Activated CD4-positive, alpha-beta T cell treated with anti-CD3 and anti-CD28 coated beads, Interleukin-2, amount 10 ng/mL, durations not matched to agents 7 days and 5 days (primary cell): ENCODE data around the gene MAPK1. TPM values are rescaled to one million over a fixed set of nuclear protein-coding genes. Genes with fewer than 3 reads are reported as not detected.
"Not testable (repeated sequence)": the region's sequence is repeated elsewhere in the genome, so short reads cannot be mapped to it uniquely, and the experiment has no call there.

Experiments used
- CTCF ChIA-PET: fragments of 350-600 bp; sonication (Branson Sonifier 250); formaldehyde crosslinking; loops from one replicate; lab custom pipeline; 2021; ENCODE audit warnings: antibody characterized with exemption; lab: Charles Lee
- POLR2A ChIA-PET: fragments of 350-600 bp; sonication (Branson Sonifier 250); formaldehyde crosslinking; loops from one replicate; lab custom pipeline; 2021; ENCODE audit warnings: antibody characterized with exemption; lab: Charles Lee
- DNase-seq: peaks from one replicate; pipeline ENCODE4 v3.0.0-alpha.2; 2020
- H3K27ac Mint-ChIP-seq: one replicate; pipeline ENCODE4 v1.8.0; 2021; ENCODE audit warnings: mild to moderate bottlenecking, moderate library complexity, mixed read lengths
- H3K27me3 Mint-ChIP-seq: one replicate; pipeline ENCODE4 v1.8.0; 2021; ENCODE audit warnings: mixed read lengths
- H3K36me3 Mint-ChIP-seq: one replicate; pipeline ENCODE4 v1.8.0; 2021; ENCODE audit warnings: low read depth, mixed read lengths
- H3K4me1 Mint-ChIP-seq: one replicate; pipeline ENCODE4 v1.8.0; 2021; ENCODE audit warnings: mixed read lengths
- H3K4me3 Mint-ChIP-seq: one replicate; pipeline ENCODE4 v1.8.0; 2021; ENCODE audit warnings: mild to moderate bottlenecking, moderate library complexity, mixed read lengths
- H3K9me3 Mint-ChIP-seq: one replicate; pipeline ENCODE4 v1.8.0; 2021; ENCODE audit warnings: mixed read lengths
- total RNA-seq, 2 experiments: library from RNA; stranded (reverse); gene quantifications; one replicate each; pipeline ENCODE4 v1.2.3, GENCODE V29; 2021

Gene MAPK1
- total RNA-seq, 2 experiments from 2014 or later, result 123 to 139 TPM

DNA sequence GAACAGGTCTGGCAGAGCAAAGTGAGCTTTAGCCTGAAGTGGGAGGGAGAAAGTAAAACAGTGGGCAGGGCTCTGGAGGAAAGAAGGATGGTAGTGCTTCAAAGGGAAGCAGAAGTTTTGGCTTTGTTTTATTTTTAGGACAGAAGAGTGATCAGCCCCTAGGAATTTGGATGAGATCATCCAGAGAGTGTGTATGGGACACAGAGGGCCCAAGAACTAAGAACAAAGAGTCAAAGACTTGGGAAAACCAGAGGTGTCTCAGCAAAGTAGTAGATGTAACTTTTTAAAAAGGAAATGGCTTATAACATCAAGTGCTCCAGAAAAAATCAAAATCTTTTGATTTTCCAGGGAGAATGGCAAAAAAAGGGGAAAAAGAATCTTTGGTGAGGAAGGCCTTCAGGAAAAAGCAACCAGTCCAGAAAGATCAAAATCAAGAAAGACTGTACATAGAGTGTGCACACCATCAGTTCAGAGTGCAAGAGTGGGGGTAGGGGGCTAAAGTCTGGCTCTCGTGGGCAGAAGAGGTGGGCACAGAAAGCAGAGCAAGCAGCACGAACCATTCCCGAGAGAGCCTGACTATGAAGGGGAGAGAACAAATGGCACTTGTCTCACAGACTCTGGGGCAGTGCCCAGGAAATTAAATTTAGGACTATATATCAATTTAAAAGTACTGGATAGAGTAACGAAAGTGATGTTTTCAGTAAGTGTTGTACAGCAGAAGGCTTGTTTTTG is 30.0 kb downstream of the MAPK1 start:
- H3K4me3 Mint-ChIP-seq, result no peak overlapping the region
- H3K27ac Mint-ChIP-seq, result no peak overlapping the region
- H3K27me3 Mint-ChIP-seq, result no peaks in the 10 kb centered on the region
- ChIA-PET CTCF (no interaction called here), POLR2A (no interaction called here)
- peaks cover 2% of the 10 kb centered on the region for H3K36me3 Mint-ChIP-seq
- no peak for DNase-seq
- peaks cover 30% of the 10 kb centered on the region for H3K4me1 Mint-ChIP-seq
- no peaks in the 10 kb centered on the region for H3K9me3 Mint-ChIP-seq

GRCh38 chr22:21836486-21836885 is 31.0 kb downstream of the MAPK1 start:
- H3K36me3 Mint-ChIP-seq, H3K27me3 Mint-ChIP-seq, CTCF ChIA-PET, H3K9me3 Mint-ChIP-seq, H3K4me3 Mint-ChIP-seq, H3K27ac Mint-ChIP-seq, DNase-seq, POLR2A ChIA-PET: not testable (repeated sequence)
- peaks cover 32% of the 10 kb centered on the region for H3K4me1 Mint-ChIP-seq

GRCh38 chr22:21835378-21835777 is 32.1 kb downstream of the MAPK1 start:
- no peaks in the 10 kb centered on the region for H3K9me3 Mint-ChIP-seq
- no peak overlapping the region for H3K27ac Mint-ChIP-seq
- H3K36me3 Mint-ChIP-seq, result peaks cover 5% of the 10 kb centered on the region
- H3K4me3 Mint-ChIP-seq, result no peak overlapping the region
- ChIA-PET CTCF (no interaction called here), POLR2A (no interaction called here)
- no peaks in the 10 kb centered on the region for H3K27me3 Mint-ChIP-seq
- H3K4me1 Mint-ChIP-seq, result peaks cover 30% of the 10 kb centered on the region
- no peak for DNase-seq

- POLR2A ChIA-PET, result no interaction called here
- no peak for DNase-seq
- Mint-ChIP-seq H3K4me3 (no peak overlapping the region), H3K4me1 (peaks cover 28% of the 10 kb centered on the region), H3K36me3 (peaks cover 5% of the 10 kb centered on the region), H3K9me3 (no peaks in the 10 kb centered on the region), H3K27ac (no peak overlapping the region), H3K27me3 (no peaks in the 10 kb centered on the region)
- CTCF ChIA-PET, result no interaction called here
Measured at GRCh38 chr22:21834869-21835268, 32.6 kb downstream of the MAPK1 start.

DNA sequence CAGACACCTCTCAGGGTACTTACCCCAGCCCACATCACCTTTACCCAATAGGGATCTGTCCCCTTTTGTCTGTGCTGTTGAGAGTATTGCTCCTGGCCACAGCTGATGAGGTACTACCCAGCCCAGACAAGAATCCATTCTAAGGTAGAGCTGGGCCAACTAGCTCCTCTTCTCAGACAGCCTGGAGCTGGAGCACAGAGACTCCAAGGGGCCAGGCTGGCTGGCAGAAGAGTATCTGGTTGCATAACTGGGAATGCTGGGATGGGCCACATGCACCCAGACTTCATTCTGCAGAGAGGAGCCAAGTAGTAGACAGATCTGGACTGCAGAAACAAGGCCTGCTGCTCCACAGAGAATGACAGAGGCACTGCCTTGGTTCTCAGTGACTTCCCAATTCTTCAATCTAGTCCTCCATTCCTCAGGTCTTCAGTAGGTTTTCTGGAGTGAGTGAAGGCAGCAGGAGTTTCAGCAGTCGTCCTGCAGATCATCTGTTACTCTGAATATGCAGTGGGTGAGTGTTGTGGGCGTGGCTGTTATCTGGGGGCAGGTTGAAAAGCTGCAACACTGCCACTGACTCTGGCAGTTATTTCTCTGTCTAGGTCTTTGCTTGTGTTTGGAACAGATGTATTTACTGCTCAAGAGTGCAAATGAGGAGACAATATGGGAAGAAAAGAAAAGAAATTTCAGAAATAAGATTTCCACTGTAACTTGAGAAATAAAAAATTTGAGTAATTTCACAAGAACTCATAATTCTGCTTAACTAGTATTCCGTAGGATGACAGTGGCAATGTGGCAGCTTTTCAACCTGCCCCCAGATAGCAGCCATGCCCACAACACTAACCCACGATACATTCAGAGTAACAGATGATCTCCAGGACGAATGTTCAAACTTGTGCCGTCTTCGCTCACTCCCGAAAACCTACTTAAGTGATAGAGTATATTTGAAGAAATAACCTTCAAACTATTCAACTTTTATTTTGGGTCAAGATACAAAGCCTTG is 34.9 kb downstream of the MAPK1 start:
- Mint-ChIP-seq H3K4me1 (peaks cover 20% of the 10 kb centered on the region), H3K27me3 (no peaks in the 10 kb centered on the region), H3K27ac (no peak overlapping the region), H3K9me3 (no peaks in the 10 kb centered on the region), H3K36me3 (peaks cover 5% of the 10 kb centered on the region), H3K4me3 (no peak overlapping the region)
- no peak for DNase-seq
- ChIA-PET CTCF (interaction anchor here (1.3 kb wide), 1 partner anchor 19 kb away, joined by 3 read pairs; no protein-coding TSS in a partner anchor), POLR2A (interaction anchor here (0.7 kb wide), 1 partner anchor 25 kb away, joined by 3 read pairs; no protein-coding TSS in a partner anchor)

- Mint-ChIP-seq H3K27me3 (no peaks in the 10 kb centered on the region), H3K27ac (no peak overlapping the region), H3K36me3 (peaks cover 3% of the 10 kb centered on the region), H3K4me1 (peaks cover 15% of the 10 kb centered on the region), H3K4me3 (no peak overlapping the region), H3K9me3 (no peaks in the 10 kb centered on the region)
- DNase-seq, result no peak
- ChIA-PET CTCF (no interaction called here), POLR2A (no interaction called here)
Measured at GRCh38 chr22:21829523-21829922, 37.9 kb downstream of the MAPK1 start.

GRCh38 chr22:21828268-21828638 is 39.2 kb downstream of the MAPK1 start:
- no peak for DNase-seq
- Mint-ChIP-seq H3K9me3 (no peaks in the 10 kb centered on the region), H3K4me3 (no peak overlapping the region), H3K4me1 (peaks cover 21% of the 10 kb centered on the region), H3K27ac (no peak overlapping the region), H3K36me3 (peaks cover 3% of the 10 kb centered on the region), H3K27me3 (no peaks in the 10 kb centered on the region)
- CTCF ChIA-PET, result no interaction called here
- POLR2A ChIA-PET, result no interaction called here

- H3K27ac Mint-ChIP-seq, result no peak overlapping the region
- H3K4me3 Mint-ChIP-seq, result no peak overlapping the region
- H3K4me1 Mint-ChIP-seq, result peaks cover 19% of the 10 kb centered on the region
- no peaks in the 10 kb centered on the region for H3K27me3 Mint-ChIP-seq
- ChIA-PET CTCF (no interaction called here), POLR2A (no interaction called here)
- no peaks in the 10 kb centered on the region for H3K9me3 Mint-ChIP-seq
- H3K36me3 Mint-ChIP-seq, result peaks cover 3% of the 10 kb centered on the region
- DNase-seq, result no peak
Measured at GRCh38 chr22:21827628-21828267, 39.7 kb downstream of the MAPK1 start.

GRCh38 chr22:21826204-21826603 is 41.2 kb downstream of the MAPK1 start:
- POLR2A ChIA-PET, result no interaction called here
- DNase-seq, result no peak
- CTCF ChIA-PET, result interaction anchor here (0.9 to 1.2 kb wide), 3 partner anchors 10 to 34 kb away, joined by 3 read pairs; no protein-coding TSS in a partner anchor

GRCh38 chr22:21824962-21825361 is 42.5 kb downstream of the MAPK1 start:
- DNase-seq, H3K4me3 Mint-ChIP-seq, H3K9me3 Mint-ChIP-seq, CTCF ChIA-PET, H3K27me3 Mint-ChIP-seq, H3K27ac Mint-ChIP-seq, POLR2A ChIA-PET, H3K36me3 Mint-ChIP-seq: not testable (repeated sequence)
- H3K4me1 Mint-ChIP-seq, result peaks cover 25% of the 10 kb centered on the region

More at GRCh38 chr22:21826204-21826603, 41.2 kb downstream of the MAPK1 start:
- H3K9me3 Mint-ChIP-seq, result no peaks in the 10 kb centered on the region
- no peaks in the 10 kb centered on the region for H3K27me3 Mint-ChIP-seq
- no peak overlapping the region for H3K27ac Mint-ChIP-seq
- peaks cover 21% of the 10 kb centered on the region for H3K4me1 Mint-ChIP-seq
- peaks cover 3% of the 10 kb centered on the region for H3K36me3 Mint-ChIP-seq
- no peak overlapping the region for H3K4me3 Mint-ChIP-seq

DNA sequence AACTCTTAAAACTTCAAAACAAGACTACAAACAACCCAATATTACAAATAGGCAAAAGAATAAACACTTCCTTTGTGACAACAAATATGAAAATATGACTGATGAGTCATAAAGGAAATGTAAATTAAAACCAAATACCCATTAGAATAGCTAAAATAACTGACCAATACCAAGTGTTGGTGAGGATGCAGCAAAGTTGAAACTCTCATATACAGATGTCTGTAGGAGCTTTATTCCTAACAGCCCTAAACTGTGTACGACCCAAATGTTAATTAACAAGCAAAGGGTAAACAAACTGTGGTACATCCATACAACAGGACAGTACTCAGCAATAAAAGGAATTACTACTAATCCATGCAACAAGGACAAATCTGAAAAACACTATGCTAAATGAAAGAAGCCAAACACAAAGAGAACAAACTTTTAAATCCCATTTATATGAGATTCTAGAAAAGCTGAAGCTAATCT is 43.0 kb downstream of the MAPK1 start:
- POLR2A ChIA-PET, result no interaction called here
- Mint-ChIP-seq H3K36me3 (peaks cover 3% of the 10 kb centered on the region), H3K4me3 (no peak overlapping the region), H3K27me3 (no peaks in the 10 kb centered on the region), H3K4me1 (peaks cover 26% of the 10 kb centered on the region), H3K27ac (no peak overlapping the region), H3K9me3 (no peaks in the 10 kb centered on the region)
- no peak for DNase-seq
- CTCF ChIA-PET, result no interaction called here

- H3K27me3 Mint-ChIP-seq, result no peaks in the 10 kb centered on the region
- ChIA-PET POLR2A (no interaction called here), CTCF (no interaction called here)
- DNase-seq, result no peak
- H3K27ac Mint-ChIP-seq, result no peak overlapping the region
- peaks cover 4% of the 10 kb centered on the region for H3K36me3 Mint-ChIP-seq
- peaks cover 31% of the 10 kb centered on the region for H3K4me1 Mint-ChIP-seq
- H3K9me3 Mint-ChIP-seq, result no peaks in the 10 kb centered on the region
- no peak overlapping the region for H3K4me3 Mint-ChIP-seq
Measured at GRCh38 chr22:21823740-21824444, 43.6 kb downstream of the MAPK1 start.
